AG09319 (cell line): ENCODE results near the gene PALLD.
"Not testable (repeated sequence)": the region's sequence is repeated elsewhere in the genome, so short reads cannot be mapped to it uniquely, and the experiment has no call there.

Experiments
- DNase-seq: peaks from one replicate; pipeline ENCODE4 v3.0.0-alpha.2; 2010; ENCODE audit warnings: low read depth; ENCODE audit errors: extremely low read depth
- TF ChIP-seq, protein P1 (sequence below): IDR thresholded peaks from 2 replicates; pipeline ENCODE4 v1.5.1; 2011; ENCODE audit warnings: low read depth, mild to moderate bottlenecking, inconsistent platforms, low read length, moderate library complexity

The PALLD gene

DNA sequence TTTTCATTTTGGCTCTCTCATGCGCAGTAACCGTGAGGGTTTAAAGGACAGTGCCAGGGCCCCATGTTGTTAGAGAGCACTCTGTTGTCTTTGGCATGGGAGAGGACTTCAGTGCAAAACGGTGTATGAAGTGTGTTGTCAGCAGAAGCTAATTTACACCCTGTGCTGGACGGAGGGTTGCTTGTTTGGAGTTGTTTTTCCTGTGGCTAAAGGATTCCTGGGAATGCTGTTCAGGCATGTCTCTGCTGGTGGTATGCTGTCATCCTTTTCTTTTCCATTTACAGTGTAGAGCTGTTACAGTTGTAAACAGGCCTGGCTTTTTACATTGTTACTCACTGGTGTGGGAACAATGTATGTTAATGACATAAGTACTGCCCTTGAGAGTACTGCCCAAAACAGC, 306.9 kb downstream of the PALLD start:
- TF ChIP-seq, protein P1, sequence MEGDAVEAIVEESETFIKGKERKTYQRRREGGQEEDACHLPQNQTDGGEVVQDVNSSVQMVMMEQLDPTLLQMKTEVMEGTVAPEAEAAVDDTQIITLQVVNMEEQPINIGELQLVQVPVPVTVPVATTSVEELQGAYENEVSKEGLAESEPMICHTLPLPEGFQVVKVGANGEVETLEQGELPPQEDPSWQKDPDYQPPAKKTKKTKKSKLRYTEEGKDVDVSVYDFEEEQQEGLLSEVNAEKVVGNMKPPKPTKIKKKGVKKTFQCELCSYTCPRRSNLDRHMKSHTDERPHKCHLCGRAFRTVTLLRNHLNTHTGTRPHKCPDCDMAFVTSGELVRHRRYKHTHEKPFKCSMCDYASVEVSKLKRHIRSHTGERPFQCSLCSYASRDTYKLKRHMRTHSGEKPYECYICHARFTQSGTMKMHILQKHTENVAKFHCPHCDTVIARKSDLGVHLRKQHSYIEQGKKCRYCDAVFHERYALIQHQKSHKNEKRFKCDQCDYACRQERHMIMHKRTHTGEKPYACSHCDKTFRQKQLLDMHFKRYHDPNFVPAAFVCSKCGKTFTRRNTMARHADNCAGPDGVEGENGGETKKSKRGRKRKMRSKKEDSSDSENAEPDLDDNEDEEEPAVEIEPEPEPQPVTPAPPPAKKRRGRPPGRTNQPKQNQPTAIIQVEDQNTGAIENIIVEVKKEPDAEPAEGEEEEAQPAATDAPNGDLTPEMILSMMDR: no peak
- no peak for DNase-seq

DNA sequence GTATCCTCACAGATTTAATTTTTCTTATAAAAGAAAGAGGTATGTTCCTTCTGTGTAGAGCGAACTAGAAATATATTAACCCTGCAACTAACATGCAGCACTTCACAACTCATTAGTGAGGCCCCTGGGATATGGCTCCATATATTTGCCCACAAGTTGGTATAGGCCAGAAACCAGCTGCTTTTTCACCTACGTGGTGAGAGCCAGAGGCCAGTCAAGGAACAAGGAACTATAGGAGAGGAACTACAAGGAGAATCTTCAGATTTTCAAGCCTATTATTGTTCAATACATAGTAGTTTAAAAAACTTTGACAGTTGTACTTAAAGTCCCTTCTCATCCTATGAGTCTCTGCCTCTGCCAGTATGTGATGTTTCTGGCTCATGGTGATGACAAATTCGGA, 307.3 kb downstream of the PALLD start:
- TF ChIP-seq, protein P1: no peak
- DNase-seq: no peak

DNA sequence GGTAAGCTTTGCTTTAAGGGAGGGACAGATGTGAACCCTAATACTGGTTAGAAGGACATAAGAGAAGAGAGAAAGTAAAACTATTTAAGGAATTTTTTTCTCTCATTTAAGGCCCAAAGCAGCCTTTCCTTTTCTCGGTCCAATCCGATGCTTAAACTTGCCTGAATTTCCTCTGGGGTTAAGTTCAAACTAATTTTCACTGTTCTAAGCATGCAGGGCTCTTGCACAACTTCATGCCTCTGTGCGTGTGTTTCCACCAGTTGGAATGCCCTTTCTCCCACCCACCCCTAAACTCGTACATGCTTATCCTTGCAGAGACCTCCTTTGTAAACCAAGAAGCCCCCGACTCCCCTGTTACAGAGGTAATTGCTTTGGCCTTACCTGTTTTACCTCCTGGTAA, 308.5 kb downstream of the PALLD start:
- TF ChIP-seq, protein P1: no peak
- DNase-seq: no peak

DNA sequence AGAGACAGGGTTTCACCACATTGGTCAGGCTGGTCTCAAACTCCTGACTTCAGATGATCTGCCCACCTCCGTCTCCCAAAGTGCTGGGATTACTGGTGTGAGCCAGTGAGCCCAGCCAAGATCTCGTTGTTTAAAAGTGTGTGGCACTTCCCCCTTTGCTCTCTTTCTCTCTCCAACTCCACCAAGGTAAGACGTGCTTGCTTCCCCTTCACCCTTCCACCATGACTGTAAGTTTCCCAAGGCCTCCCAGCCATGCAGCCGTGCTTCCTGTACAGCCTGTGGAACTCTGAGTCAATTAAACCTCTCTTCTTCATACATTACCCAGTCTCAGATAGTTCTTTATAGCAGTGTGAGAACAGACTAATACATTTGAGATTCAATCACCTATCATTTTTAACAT, 309.4 kb downstream of the PALLD start:
- DNase-seq: not testable (repeated sequence)

DNA sequence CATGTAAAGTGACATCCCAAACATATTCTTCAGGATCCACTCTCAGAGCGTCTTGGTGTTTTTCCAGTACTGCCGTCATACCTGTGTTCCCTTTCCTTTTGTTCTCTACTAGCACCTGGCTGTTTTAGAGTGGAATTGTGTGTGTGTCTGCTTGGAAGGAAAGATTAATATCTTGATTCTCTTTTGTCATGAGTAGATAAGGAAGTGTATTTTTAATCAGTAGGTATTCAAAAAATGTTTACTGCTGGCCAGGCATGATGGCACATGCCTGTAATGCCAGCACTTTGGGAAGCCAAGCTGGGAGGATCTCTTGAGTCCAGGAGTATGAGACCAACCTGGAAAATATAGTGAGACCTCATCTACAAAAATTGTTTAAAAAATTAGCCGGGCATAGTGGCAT, 314.4 kb downstream of the PALLD start:
- DNase-seq: no peak
- TF ChIP-seq, protein P1: no peak

DNA sequence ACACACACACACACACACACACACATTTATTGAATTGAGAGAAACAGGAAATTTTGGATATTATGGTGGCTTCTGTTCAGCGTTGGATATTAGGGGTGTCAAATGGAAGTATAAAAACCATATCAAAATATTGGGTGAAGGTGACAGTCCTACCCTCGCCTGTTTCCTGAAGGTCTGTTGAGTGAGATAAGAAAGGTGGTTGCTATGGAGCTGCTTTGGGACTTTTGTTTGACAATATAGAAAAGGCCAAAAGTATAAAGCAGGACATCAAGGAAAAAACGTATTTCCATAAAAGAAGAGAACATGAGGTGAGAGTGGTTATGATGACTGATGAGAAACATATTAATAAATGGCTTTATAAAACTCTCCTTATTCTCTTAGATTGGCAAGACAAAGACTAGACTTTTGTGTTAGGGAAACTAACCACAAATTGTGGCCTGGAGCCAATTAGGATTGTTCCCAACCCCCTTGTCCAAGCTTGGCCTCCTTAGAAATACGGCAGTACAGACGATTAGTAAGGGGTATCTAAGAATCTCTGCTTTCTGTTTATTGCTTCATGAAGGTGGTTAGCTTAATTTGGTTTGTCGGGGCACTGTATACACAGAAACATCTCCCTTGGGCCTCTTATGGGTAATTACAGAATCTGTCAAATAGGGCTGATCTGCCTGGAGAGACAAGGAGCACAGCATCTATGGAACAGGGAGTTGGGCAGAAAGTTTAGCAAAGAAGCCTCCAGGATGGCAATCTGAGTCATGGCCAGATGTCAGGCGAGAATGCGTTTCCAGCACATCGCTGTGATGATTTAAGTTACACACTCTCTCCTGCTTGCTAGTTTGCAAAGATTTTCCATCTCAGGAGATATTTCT, 315.2 kb downstream of the PALLD start:
- DNase-seq: no peak
- TF ChIP-seq, protein P1: no peak

DNA sequence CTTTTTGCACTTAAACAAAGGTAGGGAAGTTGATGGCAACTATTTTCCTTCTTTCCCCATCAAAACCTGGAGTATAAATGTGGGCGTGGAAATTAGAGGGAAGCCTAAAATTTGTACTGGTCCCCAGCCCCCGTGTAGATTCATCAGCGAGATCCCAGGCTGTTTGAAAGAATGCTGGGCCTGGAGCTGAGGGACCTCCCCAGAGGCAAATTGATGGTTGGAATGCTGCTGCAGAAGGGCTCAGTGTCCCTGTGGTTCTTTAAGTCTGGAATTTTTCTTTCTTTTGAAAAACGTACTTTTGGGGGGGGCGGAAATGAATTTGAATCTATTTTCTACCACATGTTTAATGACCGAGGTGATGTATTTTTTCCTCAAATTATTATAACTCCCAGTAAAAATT, 316.0 kb downstream of the PALLD start:
- DNase-seq: no peak
- TF ChIP-seq, protein P1: no peak

DNA sequence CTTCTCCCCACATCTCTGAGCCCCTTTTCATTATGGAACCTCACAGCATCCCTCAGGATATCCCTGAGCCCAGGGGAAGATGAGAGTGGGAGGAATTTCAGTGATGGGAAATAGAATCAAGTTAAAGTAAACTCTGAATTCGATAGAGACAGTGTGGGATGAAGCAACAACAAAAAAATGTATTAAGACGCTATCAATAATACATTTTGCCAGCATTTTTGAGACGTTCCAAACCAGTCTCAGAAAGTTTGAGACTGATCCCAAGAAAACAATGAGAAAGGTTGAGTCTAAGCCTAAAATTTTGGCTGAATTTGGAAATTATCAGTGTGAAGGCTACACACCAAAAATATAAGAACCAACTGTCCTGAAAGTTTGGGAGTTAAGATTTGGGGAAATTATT, 317.0 kb downstream of the PALLD start:
- TF ChIP-seq, protein P1: no peak
- DNase-seq: no peak
